ENCODE measurements around the gene CLCN2.

GRCh38 chr3:184349563-184350470, 11.6 kb downstream of the CLCN2 start:
- no peak for TF ChIP-seq CTCF (IDR thresholded peaks at IDR 0.05)
- no peak for TF ChIP-seq POLR2AphosphoS5 (IDR thresholded peaks at IDR 0.05; ENCODE audit: insufficient read depth in 1 of 2, low read depth in 1 of 2)

All from vagina (tissue), 2 donors.